ENCODE data around the gene GLDN. TPM values are rescaled to one million over a fixed set of nuclear protein-coding genes. Genes with fewer than 3 reads are reported as not detected.

The GLDN gene
- total and polyA plus RNA-seq, 11 donors, result 1.1 to 15.3 (median 10.3) TPM

DNA sequence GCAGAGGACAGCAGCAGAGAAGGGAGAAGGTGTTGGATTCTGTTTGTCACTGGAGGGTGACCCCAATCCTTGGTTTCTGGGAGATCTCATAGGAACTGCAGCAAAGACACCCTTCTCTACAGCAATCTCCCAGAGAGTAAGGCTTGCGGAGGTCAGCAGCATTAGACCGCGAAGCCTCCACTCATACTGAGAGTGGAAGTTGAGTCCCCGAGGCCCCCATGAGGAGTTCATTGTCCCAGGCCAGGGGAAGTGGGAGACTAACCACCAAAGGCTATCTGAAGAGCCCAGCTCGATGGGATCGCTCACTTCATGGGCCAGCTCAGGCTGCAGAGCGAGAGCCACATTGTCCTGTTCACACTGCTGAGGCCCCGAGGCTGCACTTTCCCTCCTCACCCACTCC is 44.6 kb downstream of the GLDN start:
- no peak overlapping the region for H3K4me3 ChIP-seq
- H3K27ac ChIP-seq, result no peak overlapping the region
- no peaks in the 10 kb centered on the region for H3K27me3 ChIP-seq
- H3K36me3 ChIP-seq, result no peaks in the 10 kb centered on the region
- H3K9me3 ChIP-seq, result no peaks in the 10 kb centered on the region
- intact Hi-C loops (cut with DNase I), result loop anchor here in 2 of 10 donors (10.0 kb wide), 1 partner anchor 221 kb away; no protein-coding TSS in a partner anchor
- DNase-seq, result no peak
- WGBS, 4 donors, result 83 to 90% (median 86%) methylated on average over 8 of the region's 8 CpGs
- TF ChIP-seq POLR2A (IDR thresholded peaks at IDR 0.05) (no peak), CTCF (IDR thresholded peaks at IDR 0.05) (no peak)
- peaks cover 0 to 4% (median 0%) of the 10 kb centered on the region in 12 donors for H3K4me1 ChIP-seq
- no peak for ATAC-seq

GRCh38 chr15:51386486-51386885 is 45.0 kb downstream of the GLDN start:
- TF ChIP-seq CTCF (IDR thresholded peaks at IDR 0.05) (no peak), POLR2A (IDR thresholded peaks at IDR 0.05) (no peak)
- 91 to 94% (median 91%) methylated on average over 12 of the region's 12 CpGs for WGBS, 4 donors
- intact Hi-C loops (cut with DNase I), result loop anchor here in 2 of 10 donors (10.0 kb wide), 1 partner anchor 222 kb away; no protein-coding TSS in a partner anchor
- no peaks in the 10 kb centered on the region for H3K36me3 ChIP-seq
- H3K27ac ChIP-seq, result no peak overlapping the region
- no peaks in the 10 kb centered on the region for H3K27me3 ChIP-seq
- peaks cover 0 to under 1% (median 0%) of the 10 kb centered on the region in 12 donors for H3K4me1 ChIP-seq
- no peak overlapping the region for H3K4me3 ChIP-seq
- no peak for ATAC-seq
- H3K9me3 ChIP-seq, result no peaks in the 10 kb centered on the region
- DNase-seq, result no peak

- Histone ChIP-seq H3K36me3 (no peaks in the 10 kb centered on the region), H3K9me3 (no peaks in the 10 kb centered on the region), H3K4me3 (no peak overlapping the region), H3K4me1 (no peaks in the 10 kb centered on the region), H3K27ac (no peak overlapping the region), H3K27me3 (no peaks in the 10 kb centered on the region)
- TF ChIP-seq CTCF (IDR thresholded peaks at IDR 0.05) (no peak), POLR2A (IDR thresholded peaks at IDR 0.05) (no peak)
- 86 to 90% (median 87%) methylated on average over 10 of the region's 10 CpGs for WGBS, 4 donors
- ATAC-seq (no peak), DNase-seq (no peak)
- intact Hi-C loops (cut with DNase I), result loop anchor here in 2 of 10 donors (10.0 kb wide), 1 partner anchor 222 kb away; no protein-coding TSS in a partner anchor
Measured at GRCh38 chr15:51386960-51387698, 45.7 kb downstream of the GLDN start.

DNA sequence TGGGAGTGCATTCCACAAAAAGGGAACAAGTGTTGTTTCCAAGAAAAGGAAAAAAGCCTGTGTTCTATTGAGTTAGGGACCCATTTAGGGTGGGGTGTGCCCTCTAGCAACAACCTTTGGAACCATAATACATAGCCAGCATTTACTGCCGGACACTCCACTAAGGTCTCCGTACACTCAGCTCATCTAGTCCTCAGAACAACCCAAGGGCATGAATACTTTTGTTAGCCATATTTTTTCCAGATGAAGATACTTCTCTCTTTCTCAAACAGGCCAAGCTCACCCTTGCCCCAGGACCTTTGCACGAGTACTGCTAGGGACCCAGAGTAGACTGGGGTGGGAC is 46.2 kb downstream of the GLDN start:
- ATAC-seq (no peak), DNase-seq (no peak)
- 89 to 97% (median 96%) methylated on average over 3 of the region's 3 CpGs for WGBS, 4 donors
- intact Hi-C loops (cut with DNase I), result loop anchor here in 2 of 10 donors (10.0 kb wide), 1 partner anchor 223 kb away; no protein-coding TSS in a partner anchor
- H3K9me3 ChIP-seq, result no peaks in the 10 kb centered on the region
- TF ChIP-seq CTCF (IDR thresholded peaks at IDR 0.05) (no peak), POLR2A (IDR thresholded peaks at IDR 0.05) (no peak)
- no peaks in the 10 kb centered on the region for H3K27me3 ChIP-seq
- no peak overlapping the region for H3K27ac ChIP-seq
- no peaks in the 10 kb centered on the region for H3K36me3 ChIP-seq
- H3K4me1 ChIP-seq, result no peaks in the 10 kb centered on the region
- no peak overlapping the region for H3K4me3 ChIP-seq
